Neutrophil (primary cell): ENCODE measurements around the gene TXLNA.

ENCODE experiments used
- H3K27ac ChIP-seq: fragments of 200-600 bp; sonication (generic); 2 replicates; pipeline ENCODE4 v1.5.1; 2016; ENCODE audit warnings: mild to moderate bottlenecking, moderate library complexity
- H3K27me3 ChIP-seq: fragments of 200-600 bp; sonication (generic); 2 replicates; pipeline ENCODE4 v1.6.0; 2016; ENCODE audit warnings: mild to moderate bottlenecking
- H3K36me3 ChIP-seq: fragments of 200-600 bp; sonication (generic); 2 replicates; pipeline ENCODE4 v1.5.1; 2017
- H3K4me1 ChIP-seq, 2 experiments: fragments of 200-600 bp in 1 of 2; sonication (generic) in 1 of 2; 1 replicate in 1 of 2; 2 replicates in 1 of 2; pipeline versions ENCODE4 v1.5.1 to v1.6.1; 2013 to 2016; ENCODE audit warnings: low read depth in 1 of 2, low read length in 1 of 2, mild to moderate bottlenecking in 1 of 2, moderate library complexity in 1 of 2; ENCODE audit not compliant: control insufficient read depth in 1 of 2, insufficient read depth in 1 of 2
- H3K4me3 ChIP-seq, 2 experiments: fragments of 200-600 bp in 1 of 2; sonication (generic) in 1 of 2; 1 replicate in 1 of 2; 2 replicates in 1 of 2; pipeline ENCODE4 v1.5.1; 2013 to 2016; ENCODE audit warnings: low read depth in 1 of 2, low read length in 1 of 2, mild to moderate bottlenecking in 1 of 2, moderate library complexity in 1 of 2
- H3K9me3 ChIP-seq: fragments of 200-600 bp; sonication (generic); 2 replicates; pipeline ENCODE4 v1.5.1; 2016
- TF ChIP-seq, protein P1 (sequence below): fragments of 200-600 bp; sonication (generic); IDR thresholded peaks from 2 replicates; pipeline ENCODE4 v1.5.1; 2016; ENCODE audit warnings: antibody characterized with exemption

Gene TXLNA

GRCh38 chr1:32181065-32181464 lies 1.6 kb downstream of the TXLNA start:
- no peaks in the 10 kb centered on the region for H3K9me3 ChIP-seq
- peaks cover 33 to 45% of the 10 kb centered on the region in 2 experiments for H3K4me1 ChIP-seq
- TF ChIP-seq, protein P1, sequence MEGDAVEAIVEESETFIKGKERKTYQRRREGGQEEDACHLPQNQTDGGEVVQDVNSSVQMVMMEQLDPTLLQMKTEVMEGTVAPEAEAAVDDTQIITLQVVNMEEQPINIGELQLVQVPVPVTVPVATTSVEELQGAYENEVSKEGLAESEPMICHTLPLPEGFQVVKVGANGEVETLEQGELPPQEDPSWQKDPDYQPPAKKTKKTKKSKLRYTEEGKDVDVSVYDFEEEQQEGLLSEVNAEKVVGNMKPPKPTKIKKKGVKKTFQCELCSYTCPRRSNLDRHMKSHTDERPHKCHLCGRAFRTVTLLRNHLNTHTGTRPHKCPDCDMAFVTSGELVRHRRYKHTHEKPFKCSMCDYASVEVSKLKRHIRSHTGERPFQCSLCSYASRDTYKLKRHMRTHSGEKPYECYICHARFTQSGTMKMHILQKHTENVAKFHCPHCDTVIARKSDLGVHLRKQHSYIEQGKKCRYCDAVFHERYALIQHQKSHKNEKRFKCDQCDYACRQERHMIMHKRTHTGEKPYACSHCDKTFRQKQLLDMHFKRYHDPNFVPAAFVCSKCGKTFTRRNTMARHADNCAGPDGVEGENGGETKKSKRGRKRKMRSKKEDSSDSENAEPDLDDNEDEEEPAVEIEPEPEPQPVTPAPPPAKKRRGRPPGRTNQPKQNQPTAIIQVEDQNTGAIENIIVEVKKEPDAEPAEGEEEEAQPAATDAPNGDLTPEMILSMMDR: no peak
- H3K27me3 ChIP-seq: no peaks in the 10 kb centered on the region
- no peak overlapping the region for H3K4me3 ChIP-seq
- no peak overlapping the region for H3K27ac ChIP-seq
- peaks cover 20% of the 10 kb centered on the region for H3K36me3 ChIP-seq

- Histone ChIP-seq H3K36me3 (peaks cover 23% of the 10 kb centered on the region), H3K27me3 (no peaks in the 10 kb centered on the region), H3K4me1 (peaks cover 33 to 48% of the 10 kb centered on the region in 2 experiments), H3K27ac (no peak overlapping the region), H3K9me3 (no peaks in the 10 kb centered on the region), H3K4me3 (no peak overlapping the region)
- TF ChIP-seq, protein P1: no peak
Observed at GRCh38 chr1:32181563-32181962, 2.1 kb downstream of the TXLNA start.

GRCh38 chr1:32182060-32182459 lies 2.6 kb downstream of the TXLNA start:
- no peaks in the 10 kb centered on the region for H3K9me3 ChIP-seq
- TF ChIP-seq, protein P1: no peak
- no peak overlapping the region for H3K4me3 ChIP-seq
- H3K4me1 ChIP-seq: peaks cover 33 to 48% of the 10 kb centered on the region in 2 experiments
- H3K36me3 ChIP-seq: peaks cover 28% of the 10 kb centered on the region
- H3K27ac ChIP-seq: no peak overlapping the region
- H3K27me3 ChIP-seq: no peaks in the 10 kb centered on the region

DNA sequence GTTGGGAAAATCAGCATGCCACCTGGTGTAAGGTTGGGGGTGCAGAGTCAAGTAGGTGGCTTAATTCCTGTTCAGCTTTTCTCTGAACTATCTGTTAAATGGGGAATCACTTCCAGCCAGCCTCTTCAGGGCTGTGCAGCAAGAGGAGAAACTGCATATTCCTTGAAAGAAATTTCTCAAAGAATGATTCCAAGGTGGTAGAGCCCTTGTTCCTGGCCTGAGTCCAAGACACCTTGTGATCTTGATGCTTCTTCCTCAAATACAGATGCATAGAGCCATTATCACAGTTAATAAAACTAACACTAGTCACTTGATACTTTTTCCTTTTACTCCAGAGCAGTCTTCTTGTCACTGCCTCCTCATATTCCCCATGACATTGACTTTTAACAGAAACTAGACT lies 5.2 kb downstream of the TXLNA start:
- H3K4me3 ChIP-seq: no peak overlapping the region
- peaks cover 10 to 27% of the 10 kb centered on the region in 2 experiments for H3K4me1 ChIP-seq
- no peaks in the 10 kb centered on the region for H3K27me3 ChIP-seq
- TF ChIP-seq, protein P1: no peak
- H3K9me3 ChIP-seq: no peaks in the 10 kb centered on the region
- H3K36me3 ChIP-seq: peaks cover 52% of the 10 kb centered on the region
- H3K27ac ChIP-seq: no peak overlapping the region

DNA sequence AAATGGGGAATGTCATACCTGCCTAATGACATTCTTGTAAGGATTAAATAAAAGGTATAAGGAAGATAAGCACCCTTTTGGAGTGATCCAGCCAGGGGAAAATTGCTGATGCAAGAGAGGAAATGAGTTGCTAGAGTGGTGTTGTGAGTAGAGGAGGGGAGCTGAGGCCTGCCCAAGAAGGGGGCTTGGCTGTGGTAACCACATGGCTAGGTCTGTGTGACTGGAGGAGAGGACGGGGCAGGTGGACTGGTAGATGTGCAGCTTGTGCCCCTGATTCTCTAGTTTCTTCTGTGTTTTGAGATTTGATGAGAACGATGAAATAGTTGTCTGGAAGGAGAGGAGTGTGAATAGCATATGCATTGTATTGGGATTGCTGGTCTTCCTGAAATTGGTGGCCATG lies 6.6 kb downstream of the TXLNA start:
- Histone ChIP-seq H3K36me3 (peaks cover 65% of the 10 kb centered on the region), H3K27ac (no peak overlapping the region), H3K4me1 (peaks cover 0 to 16% of the 10 kb centered on the region in 2 experiments), H3K4me3 (no peak overlapping the region), H3K27me3 (no peaks in the 10 kb centered on the region), H3K9me3 (no peaks in the 10 kb centered on the region)
- TF ChIP-seq, protein P1: no peak

GRCh38 chr1:32186491-32186890 lies 7.0 kb downstream of the TXLNA start:
- Histone ChIP-seq H3K27me3 (no peaks in the 10 kb centered on the region), H3K36me3 (peaks cover 69% of the 10 kb centered on the region), H3K4me1 (peaks cover 0 to 11% of the 10 kb centered on the region in 2 experiments), H3K27ac (no peak overlapping the region), H3K4me3 (no peak overlapping the region), H3K9me3 (no peaks in the 10 kb centered on the region)
- TF ChIP-seq, protein P1: no peak
